HG02938 (cell line): Measurements from ENCODE around the gene RGS2.

Source experiments
- ATAC-seq: cut with Tn5 transposase; IDR thresholded peaks from one replicate; pipeline ENCODE4 v1.9.1; 2021; ENCODE audit warnings: mild to moderate bottlenecking, moderate library complexity; ENCODE audit not compliant: unreplicated experiment

The RGS2 gene

DNA sequence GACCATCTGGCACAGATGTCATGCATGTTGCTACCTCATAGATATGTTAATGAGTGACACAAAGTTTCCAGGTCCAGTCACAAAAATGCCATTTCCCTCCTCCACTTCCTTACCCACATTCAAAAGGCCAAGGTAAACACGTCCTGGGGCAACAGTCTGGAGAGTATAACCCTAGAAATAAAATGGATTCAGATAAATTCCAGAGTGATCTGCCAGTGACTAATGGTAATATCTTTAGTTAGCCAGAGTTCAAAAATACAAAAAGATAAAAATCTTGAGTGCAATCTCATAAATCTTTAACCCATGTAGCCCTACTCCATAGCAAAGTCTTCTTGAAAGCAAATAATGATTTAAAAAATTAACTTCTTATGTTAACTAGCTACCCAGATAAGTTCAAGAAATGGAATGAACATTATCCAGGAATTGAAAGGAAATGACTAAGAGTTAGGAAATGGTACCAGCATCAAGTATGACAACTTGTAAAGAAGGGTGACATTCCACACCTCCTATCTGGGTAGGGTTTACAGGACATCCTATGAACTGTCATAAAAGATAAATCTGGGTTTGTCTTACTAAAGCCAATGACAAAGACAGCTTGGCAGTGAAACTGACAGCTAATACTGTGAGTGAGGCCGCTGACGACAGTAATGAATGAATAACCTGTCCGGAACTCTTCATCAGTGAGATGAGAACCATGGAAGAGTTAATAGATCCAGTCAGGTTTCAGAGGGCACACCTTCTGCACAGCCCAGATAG, 18.1 kb downstream of the RGS2 start:
- peak; percentile 47 for ATAC-seq

DNA sequence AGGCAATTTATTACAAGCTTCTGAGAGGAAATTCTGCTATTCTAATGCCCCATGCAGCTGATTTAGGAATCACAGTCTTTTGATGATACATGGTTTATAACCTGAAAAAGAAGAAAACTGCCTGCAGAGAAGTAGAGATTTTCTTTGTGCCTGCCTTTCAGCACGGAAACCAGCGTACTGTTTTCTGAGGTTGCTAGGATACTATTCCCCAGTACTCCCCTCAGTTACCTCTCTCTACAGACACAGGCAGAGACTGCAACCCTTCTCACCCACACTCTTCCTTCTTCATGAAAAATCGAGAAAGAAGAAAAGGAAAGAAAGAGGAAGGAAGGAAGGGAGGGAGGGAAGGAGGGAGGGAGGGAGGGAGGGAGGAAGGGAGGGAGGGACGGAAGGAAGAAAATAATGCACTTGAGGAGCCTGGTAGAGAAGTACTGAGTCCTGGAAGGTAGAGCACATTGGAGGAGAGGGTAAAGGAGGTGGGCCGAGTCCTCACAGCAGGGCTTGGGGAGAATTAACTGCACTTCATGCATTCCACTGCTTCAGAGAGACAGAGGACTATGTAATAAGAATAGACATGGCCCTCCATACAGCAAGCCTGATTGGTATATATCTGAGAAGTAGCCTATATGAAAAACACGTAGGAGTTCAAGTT, 21.9 kb downstream of the RGS2 start:
- ATAC-seq, result no peak

DNA sequence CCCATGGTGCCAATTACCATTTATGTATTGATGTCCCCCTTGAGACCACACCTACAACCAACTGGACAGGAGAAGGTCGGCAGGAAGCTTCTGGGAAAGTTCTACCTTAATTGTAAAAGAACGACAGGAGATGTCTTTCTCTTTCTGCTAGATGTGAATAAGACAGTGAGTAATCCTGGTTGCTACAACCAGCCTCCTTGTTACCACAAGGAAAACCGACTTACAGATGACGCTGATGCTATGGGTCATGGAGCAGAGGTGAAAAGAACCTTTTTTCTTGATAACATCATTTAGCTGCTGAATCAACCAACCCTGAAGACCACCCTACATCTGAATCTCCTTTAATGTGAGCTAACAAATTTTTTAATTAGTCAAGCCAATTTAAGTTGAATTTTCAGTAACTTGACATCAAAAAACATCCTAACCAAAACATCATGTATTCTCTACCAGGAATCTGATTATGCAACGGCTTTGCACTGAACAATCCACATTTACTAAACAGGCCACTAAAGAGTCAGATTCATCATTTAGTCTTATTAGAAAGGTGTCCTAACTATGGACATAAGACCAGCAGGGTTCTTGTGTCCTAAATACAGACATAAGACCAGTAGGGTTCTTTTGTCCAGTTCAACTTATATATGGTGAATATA, 23.0 kb downstream of the RGS2 start:
- no peak for ATAC-seq

DNA sequence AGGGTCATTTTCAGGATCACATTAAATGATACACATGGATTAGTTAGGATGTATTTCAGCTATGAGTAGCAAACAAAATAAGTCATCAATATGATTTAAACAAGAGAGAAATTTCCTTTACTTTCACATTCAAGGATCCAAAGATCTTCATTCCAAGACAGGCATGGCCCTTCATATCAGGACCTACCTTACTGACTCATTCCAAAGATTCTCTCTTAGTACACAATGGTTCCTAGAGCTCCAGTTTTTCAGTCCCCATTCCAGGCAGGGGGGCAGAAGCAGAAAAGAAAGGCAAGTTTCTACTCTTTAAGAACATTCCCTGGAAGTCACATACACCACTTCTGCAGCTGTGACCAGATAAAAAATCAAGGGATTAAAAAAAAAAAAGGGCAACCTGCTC, 23.7 kb downstream of the RGS2 start:
- no peak for ATAC-seq

DNA sequence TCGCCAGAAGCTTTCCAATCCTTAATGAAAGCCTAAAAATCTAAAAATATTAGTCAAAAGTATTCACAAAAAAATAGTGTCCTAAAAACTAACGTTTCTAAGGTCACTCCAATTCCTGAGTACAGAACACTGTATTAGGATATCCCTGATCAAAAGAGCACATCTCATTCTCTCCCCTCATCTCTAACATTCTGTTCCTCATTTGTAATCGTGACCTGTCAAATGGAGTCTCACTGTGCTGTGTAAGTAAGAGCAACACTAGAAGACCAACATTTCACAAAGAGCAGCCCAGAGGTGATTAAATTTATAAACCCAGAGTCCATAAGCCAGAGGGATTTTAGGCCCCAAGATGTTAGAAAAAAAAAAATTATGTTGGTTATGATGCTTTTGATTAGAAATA, 26.3 kb downstream of the RGS2 start:
- no peak for ATAC-seq

DNA sequence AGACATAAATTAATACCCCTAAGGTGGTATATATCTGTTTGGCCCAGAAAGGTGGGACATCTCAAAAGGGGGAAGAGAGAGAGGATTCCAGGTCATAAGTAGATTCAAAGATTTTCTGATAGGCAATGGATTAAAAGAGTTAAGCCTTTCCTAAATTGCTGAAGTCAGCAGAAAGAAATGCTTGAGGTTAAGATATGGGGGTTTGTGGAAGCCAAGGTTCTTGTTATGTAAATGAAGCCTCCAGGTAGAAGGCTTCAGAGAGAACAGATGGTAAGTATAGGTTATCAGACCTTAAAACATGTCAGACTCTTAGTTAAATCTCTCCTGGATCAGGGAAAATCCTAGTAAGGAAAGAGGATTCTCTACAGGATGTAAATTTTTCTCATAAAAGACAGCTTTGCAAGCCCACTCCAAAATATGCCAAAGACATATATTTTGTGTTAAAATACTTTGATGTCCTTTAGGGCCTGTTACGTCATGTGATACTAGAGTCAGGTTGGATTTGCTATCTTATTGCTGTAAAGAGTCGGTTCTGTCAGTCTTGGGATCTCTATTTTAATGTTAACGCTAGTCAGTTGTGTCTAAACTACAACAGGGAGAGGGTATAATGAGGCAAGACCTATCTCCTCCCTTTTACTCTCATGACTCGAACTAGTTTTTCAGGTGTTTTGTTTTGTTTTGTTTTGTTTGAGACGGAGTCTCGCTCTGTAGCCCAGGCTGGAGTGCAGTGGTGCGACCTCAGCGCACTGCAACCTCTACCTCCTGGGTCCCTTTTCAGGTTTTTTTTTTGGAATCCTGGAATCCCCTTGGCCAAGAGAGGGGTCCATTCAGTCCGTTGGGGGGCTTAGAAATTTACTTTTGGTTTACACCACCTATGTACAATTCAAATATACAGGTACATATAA, 30.6 kb downstream of the RGS2 start:
- no peak for ATAC-seq

DNA sequence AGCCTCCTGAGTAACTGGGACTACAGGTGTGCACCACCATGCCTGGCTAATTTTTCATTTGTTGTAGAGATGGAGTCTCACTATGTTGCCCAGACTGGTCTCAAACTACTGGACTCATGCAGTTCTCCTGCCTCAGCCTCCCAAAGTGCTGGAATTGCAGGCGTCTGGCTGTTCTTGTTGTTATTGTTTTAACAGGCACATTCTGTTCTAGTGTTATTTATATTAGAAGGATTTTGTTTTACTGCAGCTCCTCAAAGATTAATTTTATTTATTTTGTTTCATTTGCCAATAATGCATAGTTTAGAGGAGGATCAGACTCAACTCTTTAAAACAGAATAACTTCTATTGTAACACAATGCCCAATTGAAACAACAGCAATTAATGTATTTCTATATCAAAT, 35.5 kb downstream of the RGS2 start:
- ATAC-seq, result no peak

DNA sequence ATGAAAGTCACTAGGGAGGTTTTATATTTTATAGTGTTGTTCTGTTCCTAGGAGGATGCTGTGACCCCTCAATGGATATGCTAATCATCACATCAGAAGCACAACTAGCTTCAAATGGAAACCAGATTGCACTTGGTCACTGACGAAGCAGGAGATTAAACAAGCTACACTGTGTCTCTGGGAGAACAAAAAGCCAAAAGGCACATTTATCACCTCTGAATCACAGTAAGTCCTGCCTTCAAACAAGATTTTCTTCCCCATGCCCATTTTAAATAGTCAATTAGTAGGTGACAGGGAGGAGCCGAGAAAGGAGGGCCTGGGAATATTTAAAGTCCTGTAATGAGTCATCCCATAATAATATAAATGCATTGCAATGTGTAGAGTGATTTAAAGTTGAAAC, 38.1 kb downstream of the RGS2 start:
- ATAC-seq, result no peak

DNA sequence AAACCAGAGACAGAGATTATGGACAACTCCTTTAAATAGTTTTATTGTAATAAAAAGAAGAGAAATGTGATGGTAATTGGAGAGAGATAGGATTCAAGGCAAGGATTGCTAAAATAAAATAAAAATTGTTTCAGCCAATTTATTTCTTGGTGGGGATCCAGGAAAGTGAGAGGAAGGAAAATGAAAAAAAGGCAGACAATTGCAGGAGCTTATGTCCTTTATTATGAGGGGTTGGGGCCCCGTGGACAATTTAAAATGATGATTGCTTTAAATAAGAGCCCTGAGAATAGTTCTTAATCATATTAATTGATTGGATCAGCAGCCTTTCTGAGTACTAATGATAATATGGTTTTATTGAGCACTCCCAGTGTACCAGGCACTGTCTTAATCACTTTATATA, 40.2 kb downstream of the RGS2 start:
- no peak for ATAC-seq

DNA sequence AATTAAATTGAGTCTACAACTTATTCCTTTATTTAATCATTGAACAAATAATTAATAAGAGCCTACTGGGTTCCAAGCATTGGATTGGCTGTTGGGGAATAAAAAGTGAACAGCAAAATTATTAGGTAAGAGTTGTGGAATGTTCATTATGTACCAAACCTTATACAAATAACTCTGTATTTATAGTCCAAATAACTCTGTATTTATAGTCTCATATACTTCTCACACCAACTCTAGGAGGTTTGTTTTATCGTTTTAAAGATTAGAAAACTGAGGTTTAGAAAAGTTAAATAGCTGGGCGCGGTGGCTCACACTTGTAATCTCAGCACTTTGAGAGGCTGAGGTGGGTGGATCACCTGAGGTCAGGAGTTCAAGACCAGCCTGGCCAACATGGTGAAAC, 40.6 kb downstream of the RGS2 start:
- ATAC-seq, result no peak

DNA sequence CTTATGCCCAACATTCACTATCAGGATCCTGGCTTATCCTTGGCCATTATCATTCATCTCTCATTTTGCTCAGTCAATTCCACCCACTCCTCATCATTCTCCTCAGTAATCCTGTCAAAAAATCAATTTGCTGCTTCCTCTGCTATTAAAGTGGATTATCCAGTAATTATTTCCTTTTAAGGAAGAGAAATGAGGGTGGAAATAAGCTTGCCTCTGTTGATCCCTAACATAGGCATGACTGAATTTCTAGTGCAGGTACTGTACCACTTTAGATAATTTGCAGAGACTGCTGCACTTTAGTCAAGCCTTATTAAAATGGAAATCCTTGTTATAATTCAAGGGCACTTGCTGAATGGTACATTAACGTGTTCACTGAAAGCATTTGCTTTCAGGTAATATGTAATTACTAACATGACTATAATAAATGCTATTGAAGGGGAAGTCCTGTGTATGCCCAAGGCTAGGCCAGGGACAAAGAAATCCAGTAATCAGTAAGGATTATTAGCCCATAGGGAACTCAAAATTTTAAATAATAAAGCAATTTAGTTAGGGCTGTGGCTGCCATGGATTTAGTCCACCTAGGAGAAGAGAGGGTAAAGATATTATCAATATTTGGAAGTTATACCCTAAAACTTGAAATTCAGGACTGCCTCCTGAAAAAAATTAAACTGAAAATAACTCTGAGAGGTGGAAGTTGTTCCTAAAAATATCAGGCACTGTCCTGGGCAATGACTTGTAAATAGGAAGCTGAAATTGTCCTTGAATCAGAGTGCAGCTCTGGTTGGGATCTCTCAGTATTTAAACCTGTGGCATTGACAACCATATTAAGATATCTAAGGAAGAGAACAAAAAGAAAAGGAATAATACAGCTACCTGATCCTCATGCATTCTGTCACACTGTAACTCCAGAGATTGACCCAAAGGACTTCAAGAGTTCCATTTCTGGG, 43.4 kb downstream of the RGS2 start:
- no peak for ATAC-seq

DNA sequence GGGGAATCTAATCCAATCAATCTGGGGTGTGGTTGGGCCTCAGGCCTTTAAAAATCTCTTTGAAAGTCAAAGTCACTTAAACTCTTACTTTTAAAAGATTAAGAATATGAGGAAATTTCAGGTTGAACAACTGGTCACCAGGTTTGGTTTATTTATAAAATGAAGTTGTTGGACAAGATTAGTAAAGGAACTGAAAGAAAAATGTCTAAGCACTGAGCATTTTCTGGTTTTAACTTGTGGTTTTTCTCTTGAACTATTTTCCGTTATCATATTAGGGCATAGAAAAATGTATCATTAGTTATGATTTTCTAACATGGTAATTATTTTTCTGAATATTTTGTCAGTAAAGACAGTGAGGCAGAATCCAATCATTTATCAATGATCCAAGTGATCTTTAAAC, 49.6 kb downstream of the RGS2 start:
- no peak for ATAC-seq

DNA sequence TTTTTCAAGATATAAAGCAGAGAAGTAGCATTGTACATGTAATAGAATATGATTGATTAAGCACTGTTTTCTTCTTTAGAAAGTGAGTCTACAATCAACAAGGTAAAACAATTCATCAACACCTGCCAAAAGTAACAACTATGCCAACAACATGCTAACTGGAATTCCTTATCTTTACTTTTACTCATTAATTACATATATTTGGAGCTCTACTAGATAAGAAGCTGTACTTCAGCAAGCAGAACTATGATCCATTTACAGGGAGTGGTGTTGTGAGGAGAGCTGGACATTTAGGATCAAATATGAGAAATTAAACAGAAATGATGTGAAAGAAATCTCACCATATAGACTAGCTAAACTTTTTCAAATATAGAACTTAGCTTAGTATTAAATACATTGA, 51.0 kb downstream of the RGS2 start:
- ATAC-seq, result no peak

DNA sequence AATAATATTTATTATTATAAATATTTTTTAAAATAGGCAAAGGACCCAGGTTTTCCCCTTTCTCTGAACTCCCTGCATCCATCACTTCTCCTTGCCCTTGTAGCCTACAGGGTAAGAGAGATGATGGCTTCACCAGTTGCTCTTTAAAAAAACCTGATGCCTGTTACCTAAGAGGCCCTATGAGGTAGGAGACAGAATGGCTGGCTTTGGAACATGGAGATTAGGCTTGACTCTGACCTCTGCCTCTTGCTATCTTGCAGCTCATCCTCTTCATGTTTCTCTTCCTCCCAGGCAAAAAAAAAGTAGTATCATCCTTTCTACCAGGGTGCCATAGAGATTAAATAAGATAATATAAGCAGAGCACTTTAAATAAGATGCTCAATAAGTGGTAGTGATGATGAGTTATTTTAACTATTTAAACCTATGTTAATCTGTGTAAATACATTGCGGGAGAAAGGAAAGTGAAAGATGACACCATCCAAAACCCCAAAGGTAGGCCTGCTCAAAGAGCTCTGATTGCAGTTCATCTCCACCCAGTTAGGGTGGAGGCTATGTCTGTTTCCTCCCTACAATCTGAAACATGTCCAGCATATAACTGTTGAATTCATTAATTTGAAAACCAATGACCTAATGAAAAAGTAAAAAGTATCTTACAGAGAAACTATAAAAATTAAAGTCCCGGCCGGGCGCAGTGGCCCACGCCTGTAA, 51.8 kb downstream of the RGS2 start:
- no peak for ATAC-seq

DNA sequence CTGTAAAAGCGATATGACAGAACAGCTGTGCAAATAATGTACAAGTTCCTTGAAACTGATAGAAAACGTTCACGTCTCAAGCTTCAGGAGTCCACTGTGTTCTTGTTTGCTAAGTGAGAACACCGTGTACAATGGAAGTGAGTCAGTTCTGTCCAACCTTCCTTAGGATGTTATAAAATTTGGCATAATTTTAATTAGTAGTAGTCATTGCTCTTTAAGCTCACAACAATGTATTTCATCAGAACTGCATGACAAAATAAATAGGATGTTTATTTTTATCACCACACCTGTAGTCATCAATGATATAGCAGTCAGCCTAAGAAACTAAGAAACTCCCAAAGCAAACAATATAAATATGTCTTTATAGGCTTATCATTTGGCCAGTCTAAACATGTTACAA, 53.0 kb downstream of the RGS2 start:
- no peak for ATAC-seq
